Calu3 (cell line): Measurements from ENCODE around the gene SETBP1. TPM values are rescaled to one million over a fixed set of nuclear protein-coding genes. Genes with fewer than 3 reads are reported as not detected.

ENCODE experiments used
- BruUV-seq: library from RNA; stranded (reverse); fragments of 400-500 nt; replicated peaks from 2 replicates; lab custom pipeline; 2021; lab: Mats Ljungman, UMichigan
- CTCF ChIA-PET: fragments of 300-600 bp; sonication (Branson Sonifier 250); formaldehyde crosslinking; loops from one replicate; lab custom pipeline; 2022; ENCODE audit warnings: antibody characterized with exemption; lab: Charles Lee
- DNase-seq: peaks from one replicate; pipeline ENCODE4 v3.0.0; 2022
- H3K27ac Mint-ChIP-seq: one replicate; pipeline ENCODE4 v1.8.0; 2022; ENCODE audit warnings: mixed read lengths; ENCODE audit not compliant: unreplicated experiment
- H3K27me3 Mint-ChIP-seq: one replicate; pipeline ENCODE4 v1.8.0; 2022; ENCODE audit warnings: mixed read lengths; ENCODE audit not compliant: unreplicated experiment
- H3K36me3 Mint-ChIP-seq: one replicate; pipeline ENCODE4 v1.8.0; 2022; ENCODE audit warnings: mild to moderate bottlenecking, moderate library complexity, mixed read lengths; ENCODE audit not compliant: insufficient read depth, unreplicated experiment
- H3K4me1 Mint-ChIP-seq: one replicate; pipeline ENCODE4 v1.8.0; 2022; ENCODE audit warnings: mild to moderate bottlenecking, low read depth, mixed read lengths; ENCODE audit not compliant: unreplicated experiment
- H3K4me3 Mint-ChIP-seq: one replicate; pipeline ENCODE4 v1.8.0; 2022; ENCODE audit warnings: mild to moderate bottlenecking, low read depth, moderate library complexity, mixed read lengths; ENCODE audit not compliant: unreplicated experiment
- H3K9me3 Mint-ChIP-seq: one replicate; pipeline ENCODE4 v1.8.0; 2022; ENCODE audit warnings: low read depth, mixed read lengths; ENCODE audit not compliant: unreplicated experiment
- intact Hi-C: fragments of 100-400 bp; cut with micrococcal nuclease; formaldehyde crosslinking; loops from one replicate; pipeline ENCODE4 v1.10.0; 2022; ENCODE audit not compliant: unreplicated experiment
- total RNA-seq: library from RNA; stranded (reverse); gene quantifications from 2 replicates; pipeline ENCODE4 v1.2.3, GENCODE V29; 2022
- TF ChIP-seq, protein P1 (sequence below): fragments of 200-600 bp; IDR thresholded peaks from one replicate; pipeline ENCODE4 v1.8.0; 2022; ENCODE audit warnings: antibody characterized with exemption; ENCODE audit not compliant: unreplicated experiment

SETBP1 gene
- total RNA-seq, 1 experiment from 2014 or later: 6.0 TPM

DNA sequence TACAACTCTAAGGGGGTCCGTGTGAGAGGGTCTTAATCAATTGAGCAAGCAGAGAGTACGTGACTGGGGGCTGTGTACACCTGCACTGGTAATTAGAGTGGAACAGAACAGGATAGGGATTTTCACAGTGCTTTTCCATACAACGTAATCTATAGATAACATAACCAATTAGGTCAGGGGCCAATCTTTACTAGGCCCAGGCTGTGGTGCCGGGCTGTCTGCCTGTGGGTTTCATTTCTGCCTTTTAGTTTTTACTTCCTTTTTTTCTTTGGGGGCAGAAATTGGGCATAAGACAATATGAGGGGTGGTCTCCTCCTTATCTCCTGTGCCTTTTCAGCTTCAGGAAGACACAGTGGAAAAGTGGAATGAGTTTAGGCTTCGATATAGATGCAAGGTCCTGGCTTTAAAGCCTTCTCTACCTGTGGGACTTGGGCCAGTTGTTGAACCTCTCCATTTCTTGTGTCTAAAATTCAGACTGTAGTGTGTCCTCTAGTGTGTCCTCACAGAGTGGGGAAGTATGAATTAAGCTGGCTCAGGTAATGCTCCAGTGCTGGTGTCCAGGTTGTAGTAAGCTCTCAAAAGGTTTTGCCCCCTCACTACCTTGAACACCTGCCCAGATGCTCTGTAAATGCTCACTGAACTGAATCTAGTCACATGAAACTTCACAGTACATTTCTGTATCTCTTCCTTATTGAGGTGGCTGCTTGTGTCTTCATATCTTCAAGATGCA lies 422.8 kb downstream of the SETBP1 start:
- Mint-ChIP-seq H3K27ac (no peak overlapping the region), H3K4me3 (no peak overlapping the region), H3K36me3 (no peaks in the 10 kb centered on the region), H3K9me3 (peaks cover 2% of the 10 kb centered on the region), H3K27me3 (no peaks in the 10 kb centered on the region), H3K4me1 (no peaks in the 10 kb centered on the region)
- CTCF ChIA-PET: no interaction called here
- no TSS peak for BruUV-seq
- intact Hi-C loops: no loop called here
- no peak for DNase-seq
- TF ChIP-seq, protein P1, sequence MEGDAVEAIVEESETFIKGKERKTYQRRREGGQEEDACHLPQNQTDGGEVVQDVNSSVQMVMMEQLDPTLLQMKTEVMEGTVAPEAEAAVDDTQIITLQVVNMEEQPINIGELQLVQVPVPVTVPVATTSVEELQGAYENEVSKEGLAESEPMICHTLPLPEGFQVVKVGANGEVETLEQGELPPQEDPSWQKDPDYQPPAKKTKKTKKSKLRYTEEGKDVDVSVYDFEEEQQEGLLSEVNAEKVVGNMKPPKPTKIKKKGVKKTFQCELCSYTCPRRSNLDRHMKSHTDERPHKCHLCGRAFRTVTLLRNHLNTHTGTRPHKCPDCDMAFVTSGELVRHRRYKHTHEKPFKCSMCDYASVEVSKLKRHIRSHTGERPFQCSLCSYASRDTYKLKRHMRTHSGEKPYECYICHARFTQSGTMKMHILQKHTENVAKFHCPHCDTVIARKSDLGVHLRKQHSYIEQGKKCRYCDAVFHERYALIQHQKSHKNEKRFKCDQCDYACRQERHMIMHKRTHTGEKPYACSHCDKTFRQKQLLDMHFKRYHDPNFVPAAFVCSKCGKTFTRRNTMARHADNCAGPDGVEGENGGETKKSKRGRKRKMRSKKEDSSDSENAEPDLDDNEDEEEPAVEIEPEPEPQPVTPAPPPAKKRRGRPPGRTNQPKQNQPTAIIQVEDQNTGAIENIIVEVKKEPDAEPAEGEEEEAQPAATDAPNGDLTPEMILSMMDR: no peak

DNA sequence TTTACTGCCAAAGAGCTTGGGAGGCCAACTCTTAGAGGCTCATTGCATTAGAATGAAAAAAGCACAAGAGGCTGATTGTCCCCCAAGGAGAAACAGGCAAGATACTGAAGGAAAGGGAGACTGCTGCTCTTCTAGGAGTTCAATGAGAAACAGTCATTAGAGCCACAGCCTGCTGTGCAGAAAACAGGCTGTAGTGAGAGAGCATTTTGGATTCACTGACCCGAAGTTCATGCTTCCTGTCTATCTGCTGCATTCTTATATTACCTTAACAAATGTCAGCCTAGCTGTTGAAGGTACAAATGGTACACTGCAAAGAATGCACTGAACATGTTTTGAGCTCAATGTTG lies 423.3 kb downstream of the SETBP1 start:
- no TSS peak for BruUV-seq

DNA sequence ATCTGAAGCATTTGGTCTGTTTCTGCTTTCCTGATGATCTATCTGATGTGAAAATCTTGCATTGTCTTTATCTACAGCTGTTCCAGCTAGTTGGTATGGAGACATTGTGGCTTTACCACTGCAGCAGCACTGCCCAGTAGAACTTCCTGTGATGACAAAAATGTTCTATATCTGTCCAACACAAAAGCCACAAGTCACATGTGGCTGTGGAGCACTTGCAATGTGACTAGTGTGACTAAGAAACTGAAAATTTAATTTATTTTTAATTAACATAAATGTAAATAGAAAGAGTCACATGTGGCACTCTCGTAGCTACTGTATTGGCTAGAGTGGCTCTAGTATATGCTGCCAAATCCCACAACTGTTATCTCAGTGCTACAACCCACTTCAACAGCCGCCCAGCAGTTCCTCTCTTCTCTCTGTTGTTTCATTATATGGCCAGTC lies 425.7 kb downstream of the SETBP1 start:
- Mint-ChIP-seq H3K9me3 (no peaks in the 10 kb centered on the region), H3K27me3 (no peaks in the 10 kb centered on the region), H3K36me3 (no peaks in the 10 kb centered on the region), H3K4me1 (no peaks in the 10 kb centered on the region), H3K27ac (no peak overlapping the region), H3K4me3 (no peak overlapping the region)
- BruUV-seq: no TSS peak
- TF ChIP-seq, protein P1: no peak
- CTCF ChIA-PET: no interaction called here
- no peak for DNase-seq
- intact Hi-C loops: no loop called here

More for the DNA sequence above, 423.3 kb downstream of the SETBP1 start:
- Mint-ChIP-seq H3K27me3 (no peaks in the 10 kb centered on the region), H3K9me3 (peaks cover 2% of the 10 kb centered on the region), H3K4me1 (no peaks in the 10 kb centered on the region), H3K4me3 (no peak overlapping the region), H3K27ac (no peak overlapping the region), H3K36me3 (no peaks in the 10 kb centered on the region)
- intact Hi-C loops: no loop called here
- TF ChIP-seq, protein P1: no peak
- CTCF ChIA-PET: no interaction called here
- no peak for DNase-seq

DNA sequence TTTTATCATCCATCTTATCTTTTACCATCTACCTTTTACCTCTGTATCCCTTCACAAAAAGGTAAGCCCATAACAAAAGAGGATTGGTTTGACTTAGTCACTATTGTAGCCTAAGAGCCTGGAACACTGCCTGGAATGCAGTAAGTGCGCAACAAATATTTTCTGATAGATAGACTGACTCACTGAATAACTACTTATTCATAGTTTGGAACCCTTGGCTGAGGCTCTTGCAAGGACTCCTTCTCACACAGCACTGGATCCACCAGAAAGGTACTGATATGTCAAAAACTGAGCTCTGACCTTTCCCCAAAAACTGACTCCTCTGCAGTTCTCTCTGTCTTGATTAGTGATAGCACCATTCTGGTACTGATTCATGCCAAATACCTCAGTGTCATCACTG lies 426.7 kb downstream of the SETBP1 start:
- no peak overlapping the region for H3K27ac Mint-ChIP-seq
- no peaks in the 10 kb centered on the region for H3K36me3 Mint-ChIP-seq
- CTCF ChIA-PET: no interaction called here
- H3K4me3 Mint-ChIP-seq: no peak overlapping the region
- no peak for DNase-seq
- no peaks in the 10 kb centered on the region for H3K9me3 Mint-ChIP-seq
- intact Hi-C loops: no loop called here
- no TSS peak for BruUV-seq
- peaks cover 5% of the 10 kb centered on the region for H3K27me3 Mint-ChIP-seq
- H3K4me1 Mint-ChIP-seq: no peaks in the 10 kb centered on the region
- TF ChIP-seq, protein P1: no peak
